Epithelial cell of proximal tubule (primary cell): ENCODE results near the gene CENPQ. TPM values are rescaled to one million over a fixed set of nuclear protein-coding genes. Genes with fewer than 3 reads are reported as not detected.

Experiments
- DNase-seq: peaks from one replicate; pipeline ENCODE4 v3.0.0-alpha.2; 2011; ENCODE audit warnings: low read depth
- H3K4me3 ChIP-seq: 2 replicates; pipeline ENCODE4 v1.5.1; 2011; ENCODE audit warnings: low read depth, mild to moderate bottlenecking, low read length
- total RNA-seq: library from RNA; depleted of rRNA; stranded (reverse); fragments of >200 nt; gene quantifications from 2 replicates; pipeline ENCODE4 v1.2.3, GENCODE V29; 2015
- TF ChIP-seq, protein P1 (sequence below): conservative IDR thresholded peaks from 2 replicates; pipeline ENCODE4 v1.5.1; 2012; ENCODE audit warnings: low read depth, mild to moderate bottlenecking, low read length

CENPQ gene
- total RNA-seq, 1 donor from 2014 or later = 13.1 TPM

- no peak for DNase-seq
- TF ChIP-seq, protein P1, sequence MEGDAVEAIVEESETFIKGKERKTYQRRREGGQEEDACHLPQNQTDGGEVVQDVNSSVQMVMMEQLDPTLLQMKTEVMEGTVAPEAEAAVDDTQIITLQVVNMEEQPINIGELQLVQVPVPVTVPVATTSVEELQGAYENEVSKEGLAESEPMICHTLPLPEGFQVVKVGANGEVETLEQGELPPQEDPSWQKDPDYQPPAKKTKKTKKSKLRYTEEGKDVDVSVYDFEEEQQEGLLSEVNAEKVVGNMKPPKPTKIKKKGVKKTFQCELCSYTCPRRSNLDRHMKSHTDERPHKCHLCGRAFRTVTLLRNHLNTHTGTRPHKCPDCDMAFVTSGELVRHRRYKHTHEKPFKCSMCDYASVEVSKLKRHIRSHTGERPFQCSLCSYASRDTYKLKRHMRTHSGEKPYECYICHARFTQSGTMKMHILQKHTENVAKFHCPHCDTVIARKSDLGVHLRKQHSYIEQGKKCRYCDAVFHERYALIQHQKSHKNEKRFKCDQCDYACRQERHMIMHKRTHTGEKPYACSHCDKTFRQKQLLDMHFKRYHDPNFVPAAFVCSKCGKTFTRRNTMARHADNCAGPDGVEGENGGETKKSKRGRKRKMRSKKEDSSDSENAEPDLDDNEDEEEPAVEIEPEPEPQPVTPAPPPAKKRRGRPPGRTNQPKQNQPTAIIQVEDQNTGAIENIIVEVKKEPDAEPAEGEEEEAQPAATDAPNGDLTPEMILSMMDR = no peak
- H3K4me3 ChIP-seq = no peak overlapping the region
Measured at GRCh38 chr6:49515485-49516146, 52.4 kb downstream of the CENPQ start.

GRCh38 chr6:49516147-49516505 lies 53.0 kb downstream of the CENPQ start:
- no peak overlapping the region for H3K4me3 ChIP-seq
- DNase-seq = no peak

GRCh38 chr6:49517919-49518318 lies 54.7 kb downstream of the CENPQ start:
- DNase-seq = no peak
- no peak overlapping the region for H3K4me3 ChIP-seq
- TF ChIP-seq, protein P1 = no peak

More at GRCh38 chr6:49516147-49516505, 53.0 kb downstream of the CENPQ start:
- TF ChIP-seq, protein P1 = no peak

GRCh38 chr6:49519660-49520059 lies 56.5 kb downstream of the CENPQ start:
- DNase-seq = no peak
- H3K4me3 ChIP-seq = no peak overlapping the region
- TF ChIP-seq, protein P1 = no peak

GRCh38 chr6:49522710-49523593 lies 59.8 kb downstream of the CENPQ start:
- TF ChIP-seq, protein P1 = no peak
- no peak for DNase-seq
- H3K4me3 ChIP-seq = no peak overlapping the region

DNA sequence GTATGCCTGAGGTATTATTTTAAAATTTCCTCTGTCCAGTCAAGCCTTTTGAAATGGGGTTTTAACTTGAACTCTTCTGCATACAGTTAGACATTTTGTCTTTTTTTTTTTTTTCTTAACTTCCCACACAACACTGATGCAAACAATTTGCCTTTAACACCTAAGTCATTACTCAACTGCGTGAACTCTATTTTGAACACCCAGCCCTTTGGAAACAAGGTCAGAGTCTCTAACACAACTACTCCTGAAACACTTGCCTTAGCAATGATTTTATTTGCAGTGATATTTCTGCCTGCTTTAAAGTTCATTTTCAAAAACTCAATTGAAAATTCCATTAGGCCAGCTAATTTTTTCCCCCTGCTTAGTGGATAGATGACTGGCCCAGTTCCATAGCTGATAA lies 60.7 kb downstream of the CENPQ start:
- no peak for DNase-seq
- TF ChIP-seq, protein P1 = no peak
- no peak overlapping the region for H3K4me3 ChIP-seq
